HG03439 (cell line): ENCODE measurements around the gene ACSF2.
"Not testable (repeated sequence)": the region's sequence is repeated elsewhere in the genome, so short reads cannot be mapped to it uniquely, and the experiment has no call there.

Experiments used
- ATAC-seq: cut with Tn5 transposase; IDR thresholded peaks from one replicate; pipeline ENCODE4 v1.9.1; 2021; ENCODE audit warnings: mild to moderate bottlenecking, moderate library complexity; ENCODE audit not compliant: unreplicated experiment

ACSF2 gene

GRCh38 chr17:50425682-50426471 lies at the start of gene ACSF2:
ACSF2 (plus strand) TSS chr17:50426218; CDS start chr17:50426262, 44 bp downstream.
- ATAC-seq: peak; percentile 60

- no peak for ATAC-seq
Observed at GRCh38 chr17:50379351-50380132, 46.5 kb upstream of the ACSF2 start.

GRCh38 chr17:50380369-50381259 lies 45.4 kb upstream of the ACSF2 start:
- ATAC-seq: no peak

- ATAC-seq: no peak
Observed at GRCh38 chr17:50381260-50381815, 44.7 kb upstream of the ACSF2 start.

GRCh38 chr17:50381920-50382319 lies 44.1 kb upstream of the ACSF2 start:
- ATAC-seq: no peak

- ATAC-seq: no peak
Observed at GRCh38 chr17:50382931-50383330, 43.1 kb upstream of the ACSF2 start.

GRCh38 chr17:50386510-50386909 lies 39.5 kb upstream of the ACSF2 start:
- no peak for ATAC-seq

- ATAC-seq: no peak
Observed at GRCh38 chr17:50388728-50389127, 37.3 kb upstream of the ACSF2 start.

- no peak for ATAC-seq
Observed at GRCh38 chr17:50389534-50389933, 36.5 kb upstream of the ACSF2 start.

GRCh38 chr17:50392621-50393020 lies 33.4 kb upstream of the ACSF2 start:
- no peak for ATAC-seq

- ATAC-seq: no peak
Observed at GRCh38 chr17:50393700-50394099, 32.3 kb upstream of the ACSF2 start.

- ATAC-seq: no peak
Observed at GRCh38 chr17:50394711-50395110, 31.3 kb upstream of the ACSF2 start.

GRCh38 chr17:50396261-50397110 lies 29.5 kb upstream of the ACSF2 start:
- peak; percentile 15 for ATAC-seq

- peak; percentile 95 for ATAC-seq
Observed at GRCh38 chr17:50397111-50397918, 28.7 kb upstream of the ACSF2 start, which contains the start of gene LRRC59. LRRC59 (minus strand) TSS chr17:50397523; CDS start chr17:50397317, 206 bp downstream.

GRCh38 chr17:50397919-50398285 lies 28.1 kb upstream of the ACSF2 start:
- ATAC-seq: no peak

- ATAC-seq: not testable (repeated sequence)
Observed at GRCh38 chr17:50398672-50399071, 27.3 kb upstream of the ACSF2 start.

- ATAC-seq: not testable (repeated sequence)
Observed at GRCh38 chr17:50399591-50399990, 26.4 kb upstream of the ACSF2 start.

- ATAC-seq: not testable (repeated sequence)
Observed at GRCh38 chr17:50405351-50405750, 20.7 kb upstream of the ACSF2 start.

GRCh38 chr17:50406578-50406977 lies 19.4 kb upstream of the ACSF2 start:
- no peak for ATAC-seq
